CD4-positive, alpha-beta T cell treated with Interleukin-10 for 1 hour (primary cell): ENCODE results near the gene SLC13A4.
"Not testable (repeated sequence)": the region's sequence is repeated elsewhere in the genome, so short reads cannot be mapped to it uniquely, and the experiment has no call there.

ENCODE experiments used
- DNase-seq: peaks from one replicate; pipeline ENCODE4 v3.0.0-alpha.2; 2020

Gene SLC13A4

DNA sequence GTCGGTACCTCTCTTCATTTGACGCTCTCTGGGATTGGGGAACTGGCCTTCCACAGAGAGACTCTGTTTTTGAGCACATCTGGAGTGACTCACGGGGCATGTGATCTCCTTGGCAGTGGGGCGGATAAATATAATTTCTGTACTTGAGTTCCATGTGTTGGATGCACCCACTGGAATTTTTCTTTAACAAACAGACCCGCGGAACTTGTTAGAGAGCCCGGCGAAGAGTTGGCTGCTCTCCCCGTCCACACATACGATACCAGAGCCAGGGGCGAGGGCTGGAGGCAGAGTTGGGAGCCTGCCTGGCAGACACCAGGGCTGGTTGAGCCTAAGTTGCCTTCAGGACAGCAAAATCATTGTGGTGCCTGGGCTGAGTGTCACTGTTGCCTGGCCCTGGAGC is 20.8 kb upstream of the SLC13A4 start, which contains the start of gene FAM180A:
FAM180A (minus strand) TSS at position 44 of the 400 bp plus-strand sequence. CDS start 233 bp downstream, outside the sequence.
- DNase-seq = no peak

GRCh38 chr7:135747366-135747765 is 19.4 kb upstream of the SLC13A4 start:
- DNase-seq = no peak

GRCh38 chr7:135745703-135746312 is 17.8 kb upstream of the SLC13A4 start:
- DNase-seq = no peak

GRCh38 chr7:135744938-135745702 is 17.1 kb upstream of the SLC13A4 start:
- no peak for DNase-seq

DNA sequence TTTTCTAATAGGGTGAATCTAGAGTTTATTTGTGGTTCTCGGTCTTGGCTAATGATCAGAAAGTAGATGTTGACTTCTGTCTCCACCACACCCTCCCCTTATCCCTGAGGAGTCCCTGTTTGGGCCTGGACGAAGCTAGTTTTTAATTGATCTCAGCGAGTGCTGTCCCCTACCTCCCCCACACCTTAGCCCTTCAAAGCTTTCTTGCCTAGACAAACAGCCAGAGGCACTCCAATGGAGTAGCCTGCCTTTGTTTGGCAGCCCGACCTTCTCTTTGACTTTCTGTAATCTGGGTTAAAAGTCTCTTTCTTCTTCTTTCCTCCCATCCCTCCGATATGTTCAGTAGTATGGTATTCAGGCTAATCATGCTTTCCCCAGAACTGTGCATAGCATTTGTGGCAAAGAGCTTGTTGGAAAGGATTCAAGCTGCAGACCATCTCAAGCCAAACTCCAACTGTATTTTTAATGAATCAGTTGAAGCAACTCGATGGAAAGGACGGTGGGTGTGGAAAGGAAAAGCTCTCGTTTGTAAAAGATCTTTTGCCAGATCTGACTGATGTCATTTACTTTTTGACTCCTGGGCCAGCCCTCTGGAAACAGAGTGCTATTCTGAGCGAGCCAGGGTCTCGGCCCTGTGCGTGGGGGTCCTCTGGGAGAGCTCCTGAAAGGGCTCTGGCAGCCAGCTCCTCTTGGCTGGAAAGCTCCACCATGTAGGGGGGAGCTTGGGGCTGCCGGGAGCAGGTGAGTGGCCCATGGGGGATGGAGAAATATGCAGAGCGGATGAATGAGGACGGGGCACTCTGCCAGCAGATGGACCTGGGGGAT is 16.1 kb upstream of the SLC13A4 start:
- DNase-seq = no peak

GRCh38 chr7:135742371-135742770 is 14.4 kb upstream of the SLC13A4 start:
- DNase-seq = no peak

DNA sequence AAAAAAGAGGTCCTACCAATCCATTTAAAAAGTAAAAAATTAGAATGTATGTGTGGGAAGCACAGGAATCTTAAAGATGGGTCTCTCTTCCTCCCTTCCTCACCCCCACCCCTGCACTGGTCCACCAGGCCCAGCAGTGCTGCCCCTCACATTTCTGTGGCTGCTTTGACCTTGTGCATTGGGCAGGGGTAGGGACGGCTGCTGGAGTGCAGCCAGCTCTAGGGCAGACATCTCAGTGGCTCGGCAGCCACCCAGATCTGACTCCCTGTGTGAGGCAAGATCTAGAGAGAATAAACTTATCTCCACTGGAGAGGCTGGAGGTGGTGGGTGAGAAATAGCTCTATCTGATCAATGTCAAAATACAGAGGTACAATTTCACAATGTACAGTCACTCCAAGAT is 13.9 kb upstream of the SLC13A4 start:
- no peak for DNase-seq

DNA sequence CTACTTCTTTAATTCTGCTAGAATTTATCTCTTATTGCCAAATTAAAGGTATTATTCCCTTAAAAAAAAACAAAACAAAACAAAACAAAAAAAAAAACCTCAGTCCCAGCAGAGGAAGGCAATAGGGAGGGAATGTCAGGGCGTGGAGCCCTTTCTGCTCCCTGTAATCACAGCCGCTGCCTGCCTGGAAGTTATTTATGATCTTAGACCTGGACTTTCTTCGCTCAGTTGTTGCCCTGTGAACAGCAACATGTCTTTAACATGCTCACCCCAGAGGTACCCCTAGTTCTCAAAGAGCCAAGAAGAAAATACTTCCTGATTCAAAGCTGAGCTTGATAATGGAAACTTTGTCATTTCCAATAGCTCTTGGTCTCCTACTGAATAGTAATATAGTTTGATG is 12.9 kb upstream of the SLC13A4 start:
- DNase-seq = no peak

DNA sequence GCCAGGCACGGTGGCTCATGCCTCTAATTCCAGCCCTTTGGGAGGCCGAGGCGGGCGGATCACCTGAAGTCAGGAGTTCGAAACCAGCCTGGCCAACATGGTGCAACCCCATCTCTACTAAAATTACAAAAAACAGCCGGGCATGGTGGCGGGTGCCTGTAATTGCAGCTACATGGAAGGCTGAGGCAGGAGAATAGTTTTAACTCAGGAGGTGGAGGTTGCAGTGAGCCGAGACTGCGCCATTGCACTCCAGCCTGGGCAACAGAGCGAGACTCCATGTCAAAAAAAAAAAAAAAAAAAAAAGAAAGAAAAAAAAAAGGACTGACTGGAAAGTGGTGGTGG is 9.3 kb upstream of the SLC13A4 start:
- DNase-seq = not testable (repeated sequence)

DNA sequence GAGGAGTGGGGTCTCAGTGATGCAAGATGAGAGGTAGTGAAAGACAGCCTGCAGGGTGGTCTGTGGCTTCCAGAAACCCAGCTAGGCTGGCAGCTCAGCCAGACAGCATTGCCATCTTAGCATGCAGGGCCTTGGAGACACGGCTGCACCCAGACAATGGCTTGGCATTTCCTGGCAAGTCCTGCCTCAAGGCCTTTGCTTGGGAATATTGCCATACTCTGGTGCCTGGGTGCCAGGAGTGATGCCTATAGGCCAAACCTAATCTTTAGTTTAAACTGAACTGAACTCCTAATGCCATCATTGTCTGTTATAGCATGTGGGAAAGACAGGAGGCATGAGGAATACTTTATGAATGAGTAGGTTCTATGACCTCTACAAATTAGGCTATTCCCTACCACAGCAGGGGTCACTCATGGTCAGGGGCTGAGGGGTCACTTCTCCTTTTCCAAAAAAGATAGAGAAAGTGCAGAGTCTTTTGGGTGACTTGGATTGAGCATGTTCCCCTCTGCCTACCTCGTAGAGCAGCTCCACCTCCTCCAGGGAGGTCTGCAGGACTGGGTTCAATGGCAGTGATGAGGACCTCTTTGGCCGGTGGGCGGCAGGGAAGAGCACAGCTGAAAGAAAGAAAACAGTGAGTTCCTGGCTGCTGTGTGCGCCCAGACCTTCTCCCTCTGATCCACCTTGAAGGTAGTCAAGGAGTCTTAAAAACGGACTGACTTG is 8.8 kb upstream of the SLC13A4 start:
- no peak for DNase-seq

GRCh38 chr7:135734343-135734689 is 6.3 kb upstream of the SLC13A4 start:
- no peak for DNase-seq

DNA sequence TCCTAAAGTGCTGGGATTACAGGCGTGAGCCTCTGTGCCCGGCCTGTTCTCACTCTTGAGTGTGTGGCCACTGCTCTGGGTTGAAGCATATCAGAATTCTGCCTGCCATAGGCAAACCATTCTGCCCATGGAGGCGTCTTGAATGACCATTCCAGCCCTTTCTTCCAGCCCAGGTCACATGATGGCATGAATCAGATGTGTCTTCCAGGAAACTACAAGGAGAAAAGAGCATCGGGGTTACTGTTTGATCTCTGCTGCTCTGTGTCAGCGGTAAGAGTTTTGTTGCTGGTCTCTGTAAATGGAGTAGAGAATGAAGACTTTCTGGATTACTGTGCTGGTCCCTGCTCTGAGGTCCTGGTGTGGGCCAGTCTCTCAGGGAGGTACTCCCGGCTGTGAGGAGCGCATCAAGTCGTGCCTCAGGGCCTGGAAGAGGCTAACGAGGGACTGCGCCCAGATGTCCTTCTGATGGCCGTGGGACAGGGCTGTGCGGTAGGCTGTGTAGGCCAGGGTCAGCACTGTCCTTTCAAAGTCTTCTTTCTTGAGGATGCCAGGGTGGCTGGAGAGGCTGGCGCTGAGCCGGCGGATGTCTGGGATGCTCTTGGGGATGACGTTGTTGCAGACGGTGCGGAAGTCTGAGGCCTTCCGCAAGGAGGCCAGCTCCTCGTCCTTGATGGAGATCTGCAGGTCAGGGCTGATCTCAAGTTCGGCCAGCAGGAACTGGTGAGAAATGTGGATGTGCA is 5.8 kb upstream of the SLC13A4 start:
- DNase-seq = no peak

GRCh38 chr7:135731131-135731530 is 3.1 kb upstream of the SLC13A4 start:
- DNase-seq = no peak

DNA sequence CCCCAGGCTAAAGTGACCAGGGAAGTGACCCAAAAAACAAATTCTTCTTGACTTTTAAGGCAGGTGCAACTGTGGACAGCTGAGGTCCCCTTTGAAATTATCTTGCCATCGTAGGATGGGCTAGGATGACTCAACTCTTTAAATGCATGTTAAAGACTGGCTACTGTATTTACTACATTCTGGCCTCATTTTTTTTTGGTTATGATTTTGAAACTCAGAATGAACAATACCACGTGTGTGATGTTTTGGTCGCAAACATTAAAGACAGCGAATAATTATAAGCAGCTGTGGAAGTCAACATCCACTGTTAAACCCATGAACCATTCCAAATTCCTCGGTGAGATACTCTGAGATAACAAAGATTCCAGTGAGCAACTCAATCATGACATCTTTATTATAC is 1.2 kb upstream of the SLC13A4 start:
- no peak for DNase-seq

GRCh38 chr7:135726911-135727673 is 894 bp downstream of the SLC13A4 start:
- no peak for DNase-seq

- DNase-seq = no peak
Observed at GRCh38 chr7:135726276-135726788, 1.7 kb downstream of the SLC13A4 start.

- no peak for DNase-seq
Observed at GRCh38 chr7:135723411-135723810, 4.6 kb downstream of the SLC13A4 start.

DNA sequence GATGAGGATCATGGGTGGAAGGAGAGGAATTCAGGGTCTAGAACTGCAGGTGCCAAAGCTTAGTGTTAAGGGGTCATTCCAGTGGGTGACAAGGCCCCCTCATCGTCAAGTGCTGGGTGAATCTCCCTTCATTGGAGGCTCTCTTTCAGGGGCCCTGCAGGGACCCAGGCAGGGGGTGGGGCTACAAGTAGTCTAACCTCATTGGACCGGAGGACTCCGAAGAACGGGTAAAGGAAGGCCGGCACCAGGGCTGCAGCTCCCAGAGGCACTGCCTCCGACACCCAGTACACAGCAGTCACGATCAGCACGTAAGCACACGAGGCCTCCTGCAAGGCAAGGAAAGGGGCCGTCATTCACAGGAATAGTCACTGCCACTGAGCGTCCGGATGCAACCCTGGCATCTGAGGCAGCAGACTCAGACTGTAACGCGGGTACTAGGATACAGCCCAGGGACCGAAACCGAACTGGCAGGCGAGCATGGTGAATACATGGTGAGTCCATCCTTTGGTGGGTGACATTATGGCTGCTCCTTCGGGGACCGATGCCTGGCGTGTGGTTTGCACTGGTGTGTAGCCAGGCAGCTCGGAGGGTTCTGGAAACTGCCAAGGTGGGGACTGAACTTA is 6.7 kb downstream of the SLC13A4 start:
- DNase-seq = no peak

- DNase-seq = no peak
Observed at GRCh38 chr7:135719688-135720087, 8.3 kb downstream of the SLC13A4 start.

GRCh38 chr7:135718794-135719437 is 9.1 kb downstream of the SLC13A4 start:
- DNase-seq = no peak
